Body of pancreas (tissue), 4 donors: ENCODE results near the gene STAB1. TPM values are rescaled to one million over a fixed set of nuclear protein-coding genes. Genes with fewer than 3 reads are reported as not detected.

Experiments
- ATAC-seq: fragments of 150-250 bp; one replicate; pipeline ENCODE4 v1.9.1; 2016
- DNase-seq, 4 donors: peaks; one replicate each; pipeline ENCODE4 v3.0.0-alpha.2; 2019
- H3K27ac ChIP-seq, 4 donors: fragments of 200-600 bp; sonication (generic); 1 replicate in 3 of 4; 2 replicates in 1 of 4; pipeline versions ENCODE4 v1.5.1 to v1.6.1; 2016 to 2019; ENCODE audit warnings: mild to moderate bottlenecking in 1 of 4, mixed read lengths in 1 of 4, moderate library complexity in 1 of 4
- H3K27me3 ChIP-seq, 2 donors: fragments of 200-600 bp; sonication (generic); one replicate each; pipeline ENCODE4 v1.6.0; 2016; ENCODE audit warnings: mild to moderate bottlenecking in 1 of 2
- H3K36me3 ChIP-seq, 2 donors: fragments of 200-600 bp; sonication (generic); replicated peaks in 1 of 2; 2 replicates each; pipeline ENCODE4 v1.5.1; 2016; ENCODE audit warnings: low read depth in 2 of 2; ENCODE audit not compliant: insufficient read depth in 1 of 2
- H3K4me1 ChIP-seq: fragments of 200-600 bp; sonication (generic); one replicate; pipeline ENCODE4 v1.6.0; 2016
- H3K4me3 ChIP-seq, 2 donors: fragments of 200-600 bp; sonication (generic); 1 replicate in 1 of 2; 2 replicates in 1 of 2; pipeline ENCODE4 v1.5.1; 2016 to 2019
- H3K9me3 ChIP-seq, 3 donors: fragments of 200-600 bp; sonication (generic); 1 replicate in 2 of 3; 2 replicates in 1 of 3; pipeline ENCODE4 v1.5.1; 2016
- POLR2A ChIP-seq, 3 donors: fragments of 450-650 bp; IDR thresholded peaks; one replicate each; pipeline ENCODE4 v1.6.1; 2016; ENCODE audit warnings: antibody characterized with exemption in 3 of 3, mild to moderate bottlenecking in 2 of 3
- WGBS, 2 donors: methylation state at CpG; one replicate each; pipeline ENCODE4 v1.1.5; 2017; 5-methylcytosine and 5-hydroxymethylcytosine counted together
- intact Hi-C: fragments of 100-400 bp; cut with DNase I; formaldehyde crosslinking; loops from one replicate; pipeline ENCODE4 v1.15.1; 2023
- total RNA-seq, 2 donors: library from RNA; depleted of rRNA; stranded (reverse); fragments of >200 nt; gene quantifications; one replicate each; pipeline ENCODE4 v1.1.0, GENCODE V29; 2016
- TF ChIP-seq, protein P1 (sequence below), 7 experiments: fragments of 450-650 bp in 4 of 7; fragments of 200-600 bp in 3 of 7; sonication (generic) in 3 of 7; IDR thresholded peaks; one replicate each; pipeline ENCODE4 v1.5.1; 2016 to 2019; ENCODE audit warnings: antibody characterized with exemption in 7 of 7

The STAB1 gene
- total RNA-seq, 2 donors from 2014 or later, result 50.4 to 55.3 TPM

DNA sequence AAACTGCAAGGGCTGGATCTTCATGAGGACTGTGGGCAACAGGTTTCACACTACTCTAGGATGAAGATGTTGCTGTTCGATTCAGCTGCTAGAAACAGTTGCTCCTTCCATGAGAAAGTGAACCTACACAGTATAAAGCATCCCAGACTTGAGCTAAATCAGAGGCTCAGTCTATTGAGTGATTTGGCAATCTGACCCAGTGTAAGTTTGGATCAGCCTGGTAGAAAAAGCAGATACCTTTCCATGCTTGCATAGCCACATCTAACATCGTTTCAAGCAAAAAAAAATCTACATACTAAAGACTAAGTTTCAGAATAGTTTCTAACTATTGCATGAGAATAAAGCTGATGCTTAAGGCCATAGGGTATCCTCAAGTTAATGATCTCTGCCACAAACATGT is 45.9 kb downstream of the STAB1 start:
- no peak overlapping the region for H3K4me3 ChIP-seq
- peaks cover 34% of the 10 kb centered on the region for H3K4me1 ChIP-seq
- no peak overlapping the region for H3K27ac ChIP-seq
- H3K9me3 ChIP-seq, result no peaks in the 10 kb centered on the region
- WGBS, 2 donors, result 78% methylated on average over 2 of the region's 2 CpGs
- no peaks in the 10 kb centered on the region for H3K27me3 ChIP-seq
- intact Hi-C loops, result no loop called here
- ATAC-seq (no peak), DNase-seq (no peak)
- no peaks in the 10 kb centered on the region for H3K36me3 ChIP-seq
- TF ChIP-seq POLR2A (IDR thresholded peaks at IDR 0.05), result no peak
- TF ChIP-seq, protein P1, sequence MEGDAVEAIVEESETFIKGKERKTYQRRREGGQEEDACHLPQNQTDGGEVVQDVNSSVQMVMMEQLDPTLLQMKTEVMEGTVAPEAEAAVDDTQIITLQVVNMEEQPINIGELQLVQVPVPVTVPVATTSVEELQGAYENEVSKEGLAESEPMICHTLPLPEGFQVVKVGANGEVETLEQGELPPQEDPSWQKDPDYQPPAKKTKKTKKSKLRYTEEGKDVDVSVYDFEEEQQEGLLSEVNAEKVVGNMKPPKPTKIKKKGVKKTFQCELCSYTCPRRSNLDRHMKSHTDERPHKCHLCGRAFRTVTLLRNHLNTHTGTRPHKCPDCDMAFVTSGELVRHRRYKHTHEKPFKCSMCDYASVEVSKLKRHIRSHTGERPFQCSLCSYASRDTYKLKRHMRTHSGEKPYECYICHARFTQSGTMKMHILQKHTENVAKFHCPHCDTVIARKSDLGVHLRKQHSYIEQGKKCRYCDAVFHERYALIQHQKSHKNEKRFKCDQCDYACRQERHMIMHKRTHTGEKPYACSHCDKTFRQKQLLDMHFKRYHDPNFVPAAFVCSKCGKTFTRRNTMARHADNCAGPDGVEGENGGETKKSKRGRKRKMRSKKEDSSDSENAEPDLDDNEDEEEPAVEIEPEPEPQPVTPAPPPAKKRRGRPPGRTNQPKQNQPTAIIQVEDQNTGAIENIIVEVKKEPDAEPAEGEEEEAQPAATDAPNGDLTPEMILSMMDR (IDR thresholded peaks at IDR 0.05), result no peak

DNA sequence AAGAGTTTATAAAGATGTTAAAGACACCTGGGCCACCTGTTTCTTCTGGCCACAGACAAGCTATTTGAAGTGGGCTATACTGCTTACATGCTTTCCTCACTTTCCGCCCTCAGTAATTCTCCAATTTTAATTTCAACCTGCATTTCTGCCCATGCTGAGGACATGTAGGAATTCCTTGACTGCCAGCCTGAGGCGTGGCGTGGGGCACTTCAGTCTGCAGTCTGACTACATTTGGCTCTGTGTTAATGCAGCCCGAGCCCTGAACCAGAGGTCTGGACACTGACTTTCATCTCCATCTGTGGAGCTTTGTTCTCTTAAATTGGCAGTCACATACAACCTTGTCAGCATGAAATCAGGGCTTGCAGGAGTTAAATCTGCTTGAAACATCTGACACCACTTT is 49.8 kb downstream of the STAB1 start:
- no peak for ATAC-seq
- no peak for TF ChIP-seq POLR2A (IDR thresholded peaks at IDR 0.05)
- TF ChIP-seq, protein P1 (IDR thresholded peaks at IDR 0.05), result no peak
- H3K36me3 ChIP-seq, result peaks cover 0 to 6% of the 10 kb centered on the region in 2 donors
- H3K27me3 ChIP-seq, result no peaks in the 10 kb centered on the region
- H3K4me1 ChIP-seq, result peaks cover 4% of the 10 kb centered on the region
- intact Hi-C loops, result no loop called here
- H3K27ac ChIP-seq, result no peak overlapping the region
- no peaks in the 10 kb centered on the region for H3K9me3 ChIP-seq
- H3K4me3 ChIP-seq, result no peak overlapping the region
- no peak for DNase-seq
- 85 to 88% methylated on average over 4 of the region's 4 CpGs for WGBS, 2 donors

DNA sequence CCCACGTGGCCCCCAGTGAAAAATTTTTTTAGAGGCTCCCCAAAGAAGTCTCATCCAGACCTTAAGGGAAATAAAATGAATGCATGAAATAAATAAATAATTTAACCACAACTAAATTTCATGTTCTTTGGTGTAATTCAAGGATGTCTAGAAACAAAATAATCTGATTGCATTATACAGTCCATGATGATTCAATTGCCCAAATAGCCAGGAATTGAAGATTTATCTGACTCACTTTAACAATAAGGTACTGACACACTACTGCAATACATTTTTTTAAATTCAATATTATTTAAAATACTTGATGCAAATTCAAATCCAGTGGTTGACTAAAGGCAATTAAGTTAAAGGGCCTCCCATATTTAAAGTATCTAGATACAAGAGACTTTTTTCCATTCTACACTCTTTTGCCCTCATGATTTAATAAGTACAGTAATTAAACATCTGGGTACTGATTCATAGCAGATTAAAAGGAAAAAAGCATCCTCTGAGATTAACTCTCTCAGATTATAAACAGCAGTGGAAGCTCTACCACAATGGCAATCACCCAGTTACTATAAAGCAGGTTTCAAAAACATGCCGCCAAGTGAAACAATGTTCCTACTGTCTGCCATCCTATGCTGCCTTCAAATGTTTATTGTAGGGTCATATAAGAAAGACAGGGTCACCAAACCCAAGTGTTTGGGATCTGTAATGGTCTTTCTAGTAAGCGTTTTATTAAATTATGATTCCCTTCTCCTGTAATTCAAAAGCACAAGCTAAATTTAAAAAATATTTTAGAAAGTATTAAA is 51.2 kb downstream of the STAB1 start:
- intact Hi-C loops, result no loop called here
- ATAC-seq (no peak), DNase-seq (no peak)
- Histone ChIP-seq H3K9me3 (no peaks in the 10 kb centered on the region), H3K27me3 (no peaks in the 10 kb centered on the region), H3K36me3 (peaks cover 0 to 6% of the 10 kb centered on the region in 2 donors), H3K27ac (no peak overlapping the region), H3K4me1 (no peaks in the 10 kb centered on the region), H3K4me3 (no peak overlapping the region)
- no peak for TF ChIP-seq POLR2A (IDR thresholded peaks at IDR 0.05)
- TF ChIP-seq, protein P1 (IDR thresholded peaks at IDR 0.05), result no peak
- WGBS, 2 donors, result 83 to 88% methylated on average over 3 of the region's 3 CpGs

- no peak for DNase-seq
- Histone ChIP-seq H3K36me3 (peaks cover 0 to 8% of the 10 kb centered on the region in 2 donors), H3K27me3 (no peaks in the 10 kb centered on the region), H3K4me3 (no peak overlapping the region), H3K9me3 (no peaks in the 10 kb centered on the region), H3K4me1 (no peaks in the 10 kb centered on the region), H3K27ac (no peak overlapping the region)
- ATAC-seq, result no peak
- 71 to 77% methylated on average over 2 of the region's 2 CpGs for WGBS, 2 donors
- TF ChIP-seq, protein P1 (IDR thresholded peaks at IDR 0.05), result no peak
- no peak for TF ChIP-seq POLR2A (IDR thresholded peaks at IDR 0.05)
- intact Hi-C loops, result no loop called here
These were observed 52.0 kb downstream of the STAB1 start for GRCh38 chr3:52547143-52547542.

DNA sequence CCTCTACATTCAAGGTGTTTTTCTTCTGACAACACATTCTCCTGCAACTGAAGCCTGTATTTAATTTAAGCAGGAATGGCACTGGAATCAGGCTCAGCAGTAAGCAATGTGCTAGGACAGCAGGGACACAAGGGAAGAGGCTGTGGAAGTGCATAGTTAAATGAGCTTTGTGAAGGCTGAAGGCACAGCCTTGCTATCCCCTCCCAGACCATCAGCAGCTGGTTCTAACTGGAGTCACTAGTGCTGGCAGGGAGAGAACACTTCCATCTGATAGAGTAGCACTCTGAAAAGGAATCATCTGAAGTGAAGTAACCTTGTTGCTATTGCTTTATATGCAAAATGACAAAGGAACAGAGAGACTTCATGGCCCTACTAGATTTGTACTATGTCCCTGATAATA is 56.0 kb downstream of the STAB1 start:
- Histone ChIP-seq H3K36me3 (peaks cover 0 to 8% of the 10 kb centered on the region in 2 donors), H3K9me3 (no peaks in the 10 kb centered on the region), H3K4me3 (no peak overlapping the region), H3K27me3 (no peaks in the 10 kb centered on the region), H3K27ac (no peak overlapping the region), H3K4me1 (peaks cover 25% of the 10 kb centered on the region)
- TF ChIP-seq, protein P1 (IDR thresholded peaks at IDR 0.05), result no peak
- TF ChIP-seq POLR2A (IDR thresholded peaks at IDR 0.05), result no peak
- no peak for DNase-seq
- intact Hi-C loops, result no loop called here
- no peak for ATAC-seq
